Sigmoid colon (tissue), 7 donors: ENCODE measurements around the gene RTKN. TPM values are rescaled to one million over a fixed set of nuclear protein-coding genes. Genes with fewer than 3 reads are reported as not detected.

ENCODE experiments used
- DNase-seq: peaks from one replicate; pipeline ENCODE4 v3.0.0-alpha.2; 2019
- H3K27ac ChIP-seq, 4 donors: fragments of 200-600 bp; sonication (generic); one replicate each; pipeline ENCODE4 v1.5.1; 2016 to 2019; ENCODE audit warnings: mild to moderate bottlenecking in 1 of 4
- H3K27me3 ChIP-seq, 3 donors: fragments of 200-600 bp; sonication (generic); one replicate each; pipeline ENCODE4 v1.5.1; 2019; ENCODE audit warnings: mild to moderate bottlenecking in 1 of 3
- H3K36me3 ChIP-seq, 4 donors: fragments of 200-600 bp; sonication (generic); one replicate each; pipeline ENCODE4 v1.5.1; 2016 to 2019
- H3K4me1 ChIP-seq, 4 donors: fragments of 200-600 bp; sonication (generic); one replicate each; pipeline ENCODE4 v1.5.1; 2017 to 2019
- H3K4me3 ChIP-seq, 4 donors: fragments of 200-600 bp; sonication (generic); one replicate each; pipeline ENCODE4 v1.5.1; 2017 to 2019; ENCODE audit warnings: mild to moderate bottlenecking in 2 of 4, moderate library complexity in 1 of 4
- H3K9me3 ChIP-seq, 4 donors: fragments of 200-600 bp in 3 of 4; sonication (generic) in 3 of 4; one replicate each; pipeline versions ENCODE4 v1.5.1 to v1.6.1; 2013 to 2019
- EP300 ChIP-seq, 4 donors: sonication (generic); formaldehyde crosslinking; IDR thresholded peaks; one replicate each; pipeline ENCODE4 v1.6.1; 2017; ENCODE audit warnings: antibody characterized with exemption in 4 of 4
- POLR2A ChIP-seq, 2 donors: fragments of 450-650 bp; IDR thresholded peaks; one replicate each; pipeline ENCODE4 v1.6.1; 2016; ENCODE audit warnings: antibody characterized with exemption in 2 of 2, mild to moderate bottlenecking in 2 of 2, moderate library complexity in 2 of 2
- POLR2AphosphoS5 ChIP-seq, 4 donors: sonication (generic); formaldehyde crosslinking; IDR thresholded peaks; one replicate each; pipeline ENCODE4 v1.6.1; 2017; ENCODE audit warnings: antibody characterized with exemption in 4 of 4
- WGBS, 2 donors: extraction: QIAGEN DNeasy Blood & Tissue Kit; methylation state at CpG; one replicate each; pipeline ENCODE4 v1.1.7; 2013; 5-methylcytosine and 5-hydroxymethylcytosine counted together
- intact Hi-C: fragments of 100-400 bp; cut with DNase I; formaldehyde crosslinking; loops from one replicate; pipeline ENCODE4 v1.15.1; 2023
- polyA plus RNA-seq, 3 donors: library from polyadenylated mRNA; stranded (reverse); fragments of 200-250 nt; gene quantifications; one replicate each; pipeline ENCODE4 v1.2.3, GENCODE V29; 2013
- total RNA-seq, 4 donors: library from RNA; depleted of rRNA; stranded (reverse); fragments of >200 nt; gene quantifications; one replicate each; pipeline ENCODE4 v1.1.0, GENCODE V29; 2016
- TF ChIP-seq, protein P1 (sequence below), 4 experiments: fragments of 450-650 bp in 3 of 4; fragments of 200-600 bp in 1 of 4; IDR thresholded peaks; one replicate each; pipeline ENCODE4 v1.5.1; 2016 to 2019; ENCODE audit warnings: antibody characterized with exemption in 4 of 4, mild to moderate bottlenecking in 3 of 4, moderate library complexity in 2 of 4
- donor health status: healthy with polysubstance abuse.
- donor health status: Bipolar disorder and iron deficiency.
- donor health status: healthy.

Gene RTKN
- total and polyA plus RNA-seq, 7 donors = 13.5 to 44.6 (median 16.2) TPM

DNA sequence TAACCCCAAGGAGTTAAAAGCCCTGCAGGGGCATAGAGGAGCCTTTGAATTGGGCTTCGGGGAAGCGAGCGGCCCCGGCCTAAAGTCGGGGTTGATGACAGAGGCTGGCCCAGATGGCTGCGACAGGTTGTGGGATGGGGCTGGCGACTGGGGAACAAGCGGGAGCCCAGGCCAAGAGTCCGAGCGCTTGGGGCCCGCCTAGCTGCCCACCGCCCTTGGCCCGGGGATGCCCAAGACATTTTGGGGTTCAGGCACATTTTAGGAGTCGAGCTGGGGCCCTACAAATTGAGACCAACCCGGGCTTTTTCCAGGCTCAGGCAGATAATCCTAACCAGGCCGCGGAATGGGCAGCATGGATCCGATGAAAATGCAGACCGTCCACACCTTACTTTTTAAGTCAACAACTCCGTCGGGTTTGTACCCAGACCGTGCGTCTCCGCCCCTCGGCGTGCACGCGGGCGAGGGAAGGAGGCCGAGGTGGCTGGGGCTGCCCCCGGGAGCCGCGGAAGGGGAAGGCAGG lies 507 bp downstream of the RTKN start:
- TF ChIP-seq, protein P1, sequence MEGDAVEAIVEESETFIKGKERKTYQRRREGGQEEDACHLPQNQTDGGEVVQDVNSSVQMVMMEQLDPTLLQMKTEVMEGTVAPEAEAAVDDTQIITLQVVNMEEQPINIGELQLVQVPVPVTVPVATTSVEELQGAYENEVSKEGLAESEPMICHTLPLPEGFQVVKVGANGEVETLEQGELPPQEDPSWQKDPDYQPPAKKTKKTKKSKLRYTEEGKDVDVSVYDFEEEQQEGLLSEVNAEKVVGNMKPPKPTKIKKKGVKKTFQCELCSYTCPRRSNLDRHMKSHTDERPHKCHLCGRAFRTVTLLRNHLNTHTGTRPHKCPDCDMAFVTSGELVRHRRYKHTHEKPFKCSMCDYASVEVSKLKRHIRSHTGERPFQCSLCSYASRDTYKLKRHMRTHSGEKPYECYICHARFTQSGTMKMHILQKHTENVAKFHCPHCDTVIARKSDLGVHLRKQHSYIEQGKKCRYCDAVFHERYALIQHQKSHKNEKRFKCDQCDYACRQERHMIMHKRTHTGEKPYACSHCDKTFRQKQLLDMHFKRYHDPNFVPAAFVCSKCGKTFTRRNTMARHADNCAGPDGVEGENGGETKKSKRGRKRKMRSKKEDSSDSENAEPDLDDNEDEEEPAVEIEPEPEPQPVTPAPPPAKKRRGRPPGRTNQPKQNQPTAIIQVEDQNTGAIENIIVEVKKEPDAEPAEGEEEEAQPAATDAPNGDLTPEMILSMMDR (IDR thresholded peaks at IDR 0.05) = no peak
- peak in 1 of 4 donors; percentile 1 for TF ChIP-seq POLR2AphosphoS5 (IDR thresholded peaks at IDR 0.05)
- intact Hi-C loops = no loop called here
- WGBS, 2 donors = 9 to 38% methylated on average over 33 of the region's 33 CpGs
- H3K4me1 ChIP-seq = peaks cover 0 to 53% (median 43%) of the 10 kb centered on the region in 4 donors
- peaks cover 0 to 1% (median 0%) of the 10 kb centered on the region in 4 donors for H3K36me3 ChIP-seq
- peak overlapping the region; percentile 49 to 67 (median 54) for H3K4me3 ChIP-seq
- peaks cover 6 to 27% (median 6%) of the 10 kb centered on the region in 3 donors for H3K27me3 ChIP-seq
- H3K9me3 ChIP-seq = no peaks in the 10 kb centered on the region
- no peak for DNase-seq
- peak overlapping the region; percentile 77 to 87 (median 84) for H3K27ac ChIP-seq

DNA sequence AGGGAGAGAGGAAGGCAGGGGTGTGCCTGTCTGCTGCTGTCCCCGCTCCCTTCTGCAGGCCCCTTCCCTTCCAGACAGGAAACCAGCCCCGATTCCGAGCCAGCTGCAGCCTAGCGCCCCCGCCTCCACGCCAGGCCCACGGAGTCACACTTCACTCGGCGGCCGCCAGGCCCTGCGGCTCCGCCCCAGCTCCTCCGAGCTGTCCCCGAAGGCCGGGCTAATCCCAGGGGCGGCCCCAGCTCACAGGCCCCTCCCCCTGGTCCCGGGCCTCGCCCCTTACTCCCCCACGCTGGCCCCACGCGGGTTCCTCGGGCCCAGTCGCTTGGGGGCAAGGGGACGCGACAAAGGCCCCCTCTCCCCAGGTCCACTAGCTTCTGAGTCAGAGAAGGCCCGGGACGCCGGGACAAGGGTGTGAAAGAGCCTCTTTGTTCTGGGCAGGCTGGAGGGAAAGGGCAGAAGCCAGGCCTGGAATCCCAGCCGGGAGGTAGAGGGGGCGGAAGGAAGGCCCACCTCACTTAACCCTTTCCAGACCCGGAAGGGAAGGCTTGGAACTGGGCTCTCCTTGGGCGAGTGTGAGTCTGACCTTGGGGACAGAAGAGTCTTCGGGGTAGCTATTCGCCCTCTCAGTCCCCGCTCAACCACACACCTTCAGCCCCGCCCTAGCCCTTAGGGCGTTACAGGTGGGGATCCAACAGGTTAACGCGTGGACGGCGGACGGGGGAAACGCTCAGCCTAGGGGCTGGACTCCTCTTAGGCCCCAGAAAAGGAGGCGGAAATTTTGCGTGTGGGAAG lies 1.2 kb downstream of the RTKN start:
- Histone ChIP-seq H3K4me1 (peaks cover 0 to 57% (median 43%) of the 10 kb centered on the region in 4 donors), H3K27me3 (peaks cover 6 to 27% (median 6%) of the 10 kb centered on the region in 3 donors), H3K9me3 (no peaks in the 10 kb centered on the region), H3K4me3 (peak overlapping the region; percentile 49 to 67 (median 54)), H3K36me3 (peaks cover 0 to 7% (median 0%) of the 10 kb centered on the region in 4 donors), H3K27ac (peak overlapping the region; percentile 77 to 87 (median 84))
- WGBS, 2 donors = 6 to 20% methylated on average over 45 of the region's 45 CpGs
- peak; percentile 95 for DNase-seq
- intact Hi-C loops = loop anchor here (1.0 kb wide), 1 partner anchor 14 kb away; no protein-coding TSS in a partner anchor
- TF ChIP-seq, protein P1 (IDR thresholded peaks at IDR 0.05) = peak; percentile 40 to 54 (median 45)
- TF ChIP-seq EP300 (IDR thresholded peaks at IDR 0.05) (no peak), POLR2AphosphoS5 (IDR thresholded peaks at IDR 0.05) (peak; percentile 57 to 81 (median 76)), POLR2A (IDR thresholded peaks at IDR 0.05) (peak in 1 of 2 donors; percentile 42)

DNA sequence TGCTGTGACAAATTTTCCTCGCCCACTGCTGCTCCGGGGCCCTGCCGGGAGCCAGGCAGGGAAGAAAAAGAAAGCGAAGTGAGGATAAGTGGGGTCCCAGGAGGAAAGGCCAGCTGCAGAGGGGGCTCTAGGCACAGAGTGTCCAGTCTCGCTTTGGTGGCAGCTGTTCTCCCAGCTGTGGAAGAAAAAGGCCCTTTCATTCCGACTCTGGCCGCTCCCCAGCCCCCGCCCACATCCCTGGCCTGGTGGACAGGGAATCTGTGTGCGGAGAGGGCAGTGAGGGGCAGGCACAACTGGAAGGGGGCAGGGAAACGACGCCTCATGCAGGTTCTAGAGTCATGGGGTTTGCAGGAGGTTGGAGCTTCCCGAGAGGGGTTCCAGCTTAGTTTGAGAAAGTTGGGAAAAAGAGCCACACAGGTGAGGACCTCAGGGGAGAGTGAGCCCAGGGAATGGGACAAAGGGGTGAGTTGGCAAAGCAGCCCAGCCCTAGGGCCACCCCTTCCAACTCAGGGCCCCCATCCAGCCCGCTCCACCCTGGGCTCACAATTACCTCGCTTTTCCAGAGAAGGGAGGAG lies 1.8 kb downstream of the RTKN start:
- TF ChIP-seq POLR2AphosphoS5 (IDR thresholded peaks at IDR 0.05) (peak; percentile 16 to 54 (median 28)), POLR2A (IDR thresholded peaks at IDR 0.05) (peak in 1 of 2 donors; percentile 24), EP300 (IDR thresholded peaks at IDR 0.05) (peak in 1 of 4 donors; percentile 29)
- TF ChIP-seq, protein P1 (IDR thresholded peaks at IDR 0.05) = no peak
- H3K27ac ChIP-seq = peak overlapping the region; percentile 77 to 87 (median 84)
- DNase-seq = peak; percentile 89
- 25 to 34% methylated on average over 14 of the region's 14 CpGs for WGBS, 2 donors
- no peaks in the 10 kb centered on the region for H3K9me3 ChIP-seq
- peak overlapping the region; percentile 49 to 67 (median 54) for H3K4me3 ChIP-seq
- peaks cover 6 to 27% (median 6%) of the 10 kb centered on the region in 3 donors for H3K27me3 ChIP-seq
- H3K4me1 ChIP-seq = peaks cover 0 to 57% (median 43%) of the 10 kb centered on the region in 4 donors
- intact Hi-C loops = loop anchor here (1.0 to 2.0 kb wide), 2 partner anchors 14 to 17 kb away; no protein-coding TSS in a partner anchor
- H3K36me3 ChIP-seq = peaks cover 0 to 7% (median 0%) of the 10 kb centered on the region in 4 donors

DNA sequence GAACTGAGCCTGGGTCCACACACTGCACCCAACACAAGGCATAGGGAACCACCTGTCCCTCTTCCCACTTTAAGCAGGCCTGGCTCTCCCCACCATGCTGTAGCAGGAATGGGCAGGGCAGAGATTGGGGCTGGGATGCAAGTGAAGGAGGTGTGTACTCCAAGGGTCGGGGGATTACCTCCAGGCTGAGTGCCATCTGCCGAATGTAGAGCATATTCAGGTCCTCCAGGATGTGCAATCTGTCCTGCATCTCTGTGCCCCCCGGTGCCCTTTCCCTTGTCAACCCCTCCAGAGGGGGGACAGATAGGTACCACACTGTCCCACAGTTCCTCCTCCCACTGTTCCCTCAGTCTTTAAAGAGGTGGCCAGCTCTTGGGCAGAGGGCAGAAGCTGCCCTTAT lies 2.4 kb downstream of the RTKN start:
- H3K4me1 ChIP-seq = peaks cover 0 to 57% (median 43%) of the 10 kb centered on the region in 4 donors
- intact Hi-C loops = loop anchor here (2.0 kb wide), 1 partner anchor 17 kb away; no protein-coding TSS in a partner anchor
- peaks cover 6 to 27% (median 6%) of the 10 kb centered on the region in 3 donors for H3K27me3 ChIP-seq
- no peak for DNase-seq
- H3K27ac ChIP-seq = peak overlapping the region; percentile 77 to 87 (median 84)
- TF ChIP-seq POLR2AphosphoS5 (IDR thresholded peaks at IDR 0.05) (no peak), EP300 (IDR thresholded peaks at IDR 0.05) (no peak), POLR2A (IDR thresholded peaks at IDR 0.05) (no peak)
- TF ChIP-seq, protein P1 (IDR thresholded peaks at IDR 0.05) = no peak
- WGBS, 2 donors = 32 to 35% methylated on average over 3 of the region's 3 CpGs
- no peaks in the 10 kb centered on the region for H3K9me3 ChIP-seq
- peaks cover 0 to 7% (median 0%) of the 10 kb centered on the region in 4 donors for H3K36me3 ChIP-seq
- H3K4me3 ChIP-seq = peak overlapping the region; percentile 49 to 67 (median 54)
